NCI-H748 (cell line): ENCODE measurements around the gene BAD.
"Not testable (repeated sequence)": the region's sequence is repeated elsewhere in the genome, so short reads cannot be mapped to it uniquely, and the experiment has no call there.

Experiments used
- DNase-seq: peaks from one replicate; lab custom pipeline; 2025; ENCODE audit not compliant: unreplicated experiment; lab: John Stamatoyannopoulos, UW

BAD gene

GRCh38 chr11:64284048-64284961 is at the start of gene BAD:
TSS of gene BAD (minus strand) at chr11:64284665. CDS start at chr11:64284368, 297 bp downstream.
- peak; percentile 94 for DNase-seq

- DNase-seq = no peak
Measured at GRCh38 chr11:64333556-64333955, 49.1 kb upstream of the BAD start.

- DNase-seq = peak; percentile 11
Measured at GRCh38 chr11:64331569-64332371, 47.3 kb upstream of the BAD start.

GRCh38 chr11:64330888-64331287 is 46.4 kb upstream of the BAD start:
- DNase-seq = no peak

GRCh38 chr11:64327993-64328392 is 43.5 kb upstream of the BAD start:
- DNase-seq = no peak

- DNase-seq = no peak
Measured at GRCh38 chr11:64327375-64327774, 42.9 kb upstream of the BAD start.

- DNase-seq = no peak
Measured at GRCh38 chr11:64324692-64325469, 40.4 kb upstream of the BAD start.

GRCh38 chr11:64323984-64324383 is 39.5 kb upstream of the BAD start:
- DNase-seq = not testable (repeated sequence)

GRCh38 chr11:64323373-64323772 is 38.9 kb upstream of the BAD start:
- no peak for DNase-seq

- DNase-seq = no peak
Measured at GRCh38 chr11:64322925-64323260, 38.4 kb upstream of the BAD start.

GRCh38 chr11:64321533-64321932 is 37.1 kb upstream of the BAD start:
- no peak for DNase-seq

- no peak for DNase-seq
Measured at GRCh38 chr11:64321026-64321425, 36.6 kb upstream of the BAD start.

- DNase-seq = no peak
Measured at GRCh38 chr11:64320556-64320955, 36.1 kb upstream of the BAD start.

- peak; percentile 23 for DNase-seq
Measured at GRCh38 chr11:64318766-64319761, 34.6 kb upstream of the BAD start.

- peak; percentile 96 for DNase-seq
Measured at GRCh38 chr11:64317961-64318765, 33.7 kb upstream of the BAD start, which contains the start of gene PRDX5. TSS of gene PRDX5 (plus strand) at chr11:64318121. CDS start at chr11:64318216, 95 bp downstream.

- DNase-seq = peak; percentile 99
Measured at GRCh38 chr11:64317325-64317960, 33.0 kb upstream of the BAD start, which contains the start of gene TRMT112. TSS of gene TRMT112 (minus strand) at chr11:64317559. CDS start at chr11:64317526, 33 bp downstream.

GRCh38 chr11:64316672-64317324 is 32.3 kb upstream of the BAD start:
- DNase-seq = peak; percentile 50
